H9 (cell line): ENCODE data around the gene RBM42. TPM values are rescaled to one million over a fixed set of nuclear protein-coding genes. Genes with fewer than 3 reads are reported as not detected.

ENCODE experiments used
- DNase-seq: peaks from one replicate; pipeline ENCODE4 v3.0.0-alpha.2; 2017
- H2AFZ ChIP-seq: one replicate; pipeline ENCODE4 v1.6.1; 2013; ENCODE audit warnings: mild to moderate bottlenecking, low read length, control low read depth, moderate library complexity
- H2AK5ac ChIP-seq: 2 replicates; pipeline ENCODE4 v1.6.1; 2013; ENCODE audit warnings: low read length, control low read depth, mixed read lengths; ENCODE audit not compliant: insufficient read length
- H2BK120ac ChIP-seq: one replicate; pipeline ENCODE4 v1.6.1; 2013; ENCODE audit warnings: low read depth, mild to moderate bottlenecking, low read length, control low read depth, inconsistent platforms; ENCODE audit not compliant: poor library complexity, severe bottlenecking
- H2BK12ac ChIP-seq: 2 replicates; pipeline ENCODE4 v1.6.1; 2013; ENCODE audit warnings: low read length, control low read depth, mixed read lengths, low read depth; ENCODE audit not compliant: insufficient read length
- H2BK15ac ChIP-seq: 2 replicates; pipeline ENCODE4 v1.6.1; 2013; ENCODE audit warnings: low read depth, low read length, control low read depth
- H2BK20ac ChIP-seq: one replicate; pipeline ENCODE4 v1.6.1; 2013; ENCODE audit warnings: low read depth, mild to moderate bottlenecking, low read length, control low read depth, inconsistent platforms; ENCODE audit not compliant: poor library complexity, severe bottlenecking
- H2BK5ac ChIP-seq: 2 replicates; pipeline ENCODE4 v1.6.1; 2013; ENCODE audit warnings: low read length, control low read depth, mixed read lengths; ENCODE audit not compliant: insufficient read length
- H3K14ac ChIP-seq: 2 replicates; pipeline ENCODE4 v1.6.1; 2013; ENCODE audit warnings: low read length, control low read depth; ENCODE audit not compliant: insufficient read depth
- H3K18ac ChIP-seq: 2 replicates; pipeline ENCODE4 v1.6.1; 2013; ENCODE audit warnings: low read depth, mild to moderate bottlenecking, mixed read lengths, low read length, control low read depth; ENCODE audit not compliant: insufficient read length
- H3K23ac ChIP-seq: 2 replicates; pipeline ENCODE4 v1.6.1; 2013; ENCODE audit warnings: low read length, control low read depth, mixed read lengths, low read depth; ENCODE audit not compliant: insufficient read length
- H3K23me2 ChIP-seq: 2 replicates; pipeline ENCODE4 v1.6.1; 2013; ENCODE audit warnings: low read depth, mild to moderate bottlenecking, mixed read lengths, low read length, control low read depth; ENCODE audit not compliant: insufficient read length, poor library complexity, severe bottlenecking
- H3K27ac ChIP-seq: 2 replicates; pipeline ENCODE4 v1.5.1; 2013; ENCODE audit warnings: low read length, control low read depth, mixed read lengths, low read depth; ENCODE audit not compliant: insufficient read length
- H3K27me3 ChIP-seq: 2 replicates; pipeline ENCODE4 v1.6.1; 2013; ENCODE audit warnings: low read length, control low read depth, inconsistent platforms; ENCODE audit not compliant: insufficient read depth
- H3K4ac ChIP-seq: 2 replicates; pipeline ENCODE4 v1.6.1; 2013; ENCODE audit warnings: low read depth, mild to moderate bottlenecking, control low read depth, inconsistent platforms, low read length, moderate library complexity
- H3K4me1 ChIP-seq: 2 replicates; pipeline ENCODE4 v1.6.1; 2013; ENCODE audit warnings: low read length, control low read depth, inconsistent platforms; ENCODE audit not compliant: insufficient read depth
- H3K4me2 ChIP-seq: 2 replicates; pipeline ENCODE4 v1.6.1; 2013; ENCODE audit warnings: low read length, control low read depth, mixed read lengths; ENCODE audit not compliant: insufficient read length, insufficient read depth
- H3K56ac ChIP-seq: 2 replicates; pipeline ENCODE4 v1.6.1; 2013; ENCODE audit warnings: low read depth, mild to moderate bottlenecking, mixed read lengths, low read length, control low read depth; ENCODE audit not compliant: insufficient read length
- H3K79me1 ChIP-seq: 2 replicates; pipeline ENCODE4 v1.6.1; 2013; ENCODE audit warnings: low read depth, mild to moderate bottlenecking, moderate library complexity, low read length, control low read depth, inconsistent platforms; ENCODE audit not compliant: insufficient read depth, poor library complexity, severe bottlenecking
- H3K79me2 ChIP-seq: 2 replicates; pipeline ENCODE4 v1.6.1; 2013; ENCODE audit warnings: low read length, control low read depth, inconsistent platforms; ENCODE audit not compliant: insufficient read depth
- H3K9ac ChIP-seq: 2 replicates; pipeline ENCODE4 v1.6.1; 2013; ENCODE audit warnings: low read length, control low read depth, mixed read lengths; ENCODE audit not compliant: insufficient read length; ENCODE audit errors: extremely low read depth
- H3K9me3 ChIP-seq: one replicate; pipeline ENCODE4 v1.6.1; 2013; ENCODE audit warnings: low read depth, low read length, inconsistent platforms; ENCODE audit not compliant: control insufficient read depth
- H3T11ph ChIP-seq: one replicate; pipeline ENCODE4 v1.6.1; 2013; ENCODE audit warnings: mild to moderate bottlenecking, low read length, control low read depth, inconsistent platforms
- H4K20me1 ChIP-seq: one replicate; pipeline ENCODE4 v1.6.1; 2013; ENCODE audit not compliant: control insufficient read depth, insufficient read length, insufficient read depth
- H4K5ac ChIP-seq: 2 replicates; pipeline ENCODE4 v1.6.1; 2013; ENCODE audit warnings: low read depth, mild to moderate bottlenecking, mixed read lengths, low read length, control low read depth; ENCODE audit not compliant: insufficient read length
- H4K8ac ChIP-seq: replicated peaks from 2 replicates; pipeline ENCODE4 v1.6.1; 2013; ENCODE audit warnings: low read length, control low read depth, mixed read lengths, low read depth; ENCODE audit not compliant: insufficient read length
- H4K91ac ChIP-seq: 2 replicates; pipeline ENCODE4 v1.6.1; 2013; ENCODE audit warnings: low read depth, mild to moderate bottlenecking, moderate library complexity, mixed read lengths, low read length, control low read depth; ENCODE audit not compliant: insufficient read length
- H3K27ac Mint-ChIP-seq, 3 experiments: 2 replicates in 2 of 3; 3 replicates in 1 of 3; pipeline ENCODE4 v1.8.0; 2020 to 2021; ENCODE audit warnings: mixed read lengths in 3 of 3, mild to moderate bottlenecking in 1 of 3, moderate library complexity in 1 of 3
- H3K27me3 Mint-ChIP-seq: 2 replicates; pipeline ENCODE4 v1.8.0; 2021; ENCODE audit warnings: low read depth, mild to moderate bottlenecking, moderate library complexity, mixed read lengths
- H3K36me3 Mint-ChIP-seq, 3 experiments: 2 replicates in 2 of 3; 3 replicates in 1 of 3; pipeline ENCODE4 v1.8.0; 2020 to 2021; ENCODE audit warnings: low read depth in 3 of 3, mixed read lengths in 3 of 3; ENCODE audit not compliant: insufficient read depth in 1 of 3
- H3K4me1 Mint-ChIP-seq, 2 experiments: 2 replicates each; pipeline ENCODE4 v1.8.0; 2020; ENCODE audit warnings: mixed read lengths in 2 of 2
- H3K4me3 Mint-ChIP-seq, 2 experiments: 2 replicates in 1 of 2; 3 replicates in 1 of 2; pipeline ENCODE4 v1.8.0; 2020 to 2021; ENCODE audit warnings: mild to moderate bottlenecking in 2 of 2, mixed read lengths in 2 of 2, moderate library complexity in 1 of 2
- H3K9me3 Mint-ChIP-seq, 2 experiments: 2 replicates in 1 of 2; 3 replicates in 1 of 2; pipeline ENCODE4 v1.8.0; 2020; ENCODE audit warnings: mild to moderate bottlenecking in 2 of 2, mixed read lengths in 2 of 2, moderate library complexity in 1 of 2
- CTCF ChIP-seq: fragments of 200-600 bp; sonication (generic); conservative IDR thresholded peaks from 3 replicates; pipeline ENCODE4 v1.8.0; 2021; ENCODE audit warnings: antibody characterized with exemption, mild to moderate bottlenecking
- WGBS: extraction: QIAGEN DNeasy Blood & Tissue Kit; methylation state at CpG from one replicate; pipeline ENCODE4 v1.1.7; 2013; ENCODE audit warnings: missing lambda C conversion rate, low lambda C conversion rate, mixed read lengths; ENCODE audit not compliant: insufficient read length; ENCODE audit errors: extremely low coverage; 5-methylcytosine and 5-hydroxymethylcytosine counted together
- total RNA-seq: library from RNA; stranded (reverse); gene quantifications from 2 replicates; pipeline ENCODE4 v1.2.1, GENCODE V29; 2021

The RBM42 gene
- total RNA-seq, 1 experiment from 2014 or later = 83.3 TPM

DNA sequence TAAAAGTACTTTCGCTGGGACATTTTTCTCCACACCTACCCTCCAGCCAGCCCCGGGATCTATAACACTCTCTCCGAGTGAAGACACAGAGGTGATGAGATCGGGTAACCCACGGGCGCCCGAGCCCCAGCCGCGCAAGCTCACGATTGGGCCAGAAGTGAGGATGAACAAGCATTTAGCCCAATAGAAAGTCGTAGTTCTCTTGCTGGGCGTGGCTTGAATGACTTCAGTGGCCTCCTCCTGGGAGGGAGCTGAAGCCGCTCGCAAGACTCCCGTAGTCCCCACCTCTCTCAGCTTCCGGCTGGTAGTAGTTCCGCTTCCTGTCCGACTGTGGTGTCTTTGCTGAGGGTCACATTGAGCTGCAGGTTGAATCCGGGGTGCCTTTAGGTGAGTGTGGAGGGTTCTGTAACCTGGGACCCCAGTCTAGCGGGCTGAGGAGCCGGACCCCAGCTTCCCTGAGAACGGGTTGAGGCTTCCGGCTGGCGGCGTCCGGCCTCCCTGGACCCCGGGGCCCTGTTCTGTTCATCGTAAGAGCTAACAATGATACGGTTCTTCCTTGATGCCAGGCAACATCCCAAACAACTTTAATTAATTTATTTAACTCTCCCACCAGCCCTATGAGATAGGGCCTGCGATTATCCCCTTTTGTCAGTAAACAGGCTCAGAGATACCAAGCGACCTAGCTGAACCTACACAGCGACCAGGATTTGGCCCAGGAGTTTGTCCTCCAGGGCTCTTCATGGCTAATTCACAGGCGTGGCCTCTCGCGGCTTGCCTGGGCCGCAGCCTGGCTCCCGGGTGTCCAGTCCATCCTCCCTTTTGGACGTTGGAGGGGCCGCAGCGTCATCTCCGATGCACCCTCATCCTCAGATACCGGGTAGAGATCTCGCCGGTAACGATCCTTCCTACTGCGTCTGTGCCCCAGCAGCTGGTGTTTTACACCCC, 19.5 kb downstream of the RBM42 start, which contains the start of gene COX6B1:
COX6B1 (plus strand) TSS at position 307 of the 945 bp plus-strand sequence. CDS start 2,921 bp downstream, outside the sequence.
- Histone ChIP-seq H3K27ac (no peak within 1 kb of the TSS), H2AFZ (no peak within 1 kb of the TSS)

More for the DNA sequence above, 19.5 kb downstream of the RBM42 start, which contains the start of gene COX6B1:
- no peak for TF ChIP-seq CTCF
- Histone ChIP-seq H3K9ac (peak within 1 kb of the TSS; percentile 56), H3K79me2 (peaks cover 4% of the 10 kb centered on the region; the same call in 1 of the 2 replicates), H4K5ac (no peak within 1 kb of the TSS), H2BK15ac (no peak within 1 kb of the TSS), H3K14ac (no peak within 1 kb of the TSS), H3K23ac (no peak within 1 kb of the TSS), H2BK12ac (no peak within 1 kb of the TSS), H3K18ac (no peak within 1 kb of the TSS), H3K4ac (no peak within 1 kb of the TSS), H3K56ac (no peak within 1 kb of the TSS), H4K91ac (no peak within 1 kb of the TSS), H2AK5ac (no peak within 1 kb of the TSS), H3K4me1 (peaks cover 4% of the 10 kb centered on the region; the same call in 1 of the 2 replicates), H3K9me3 (no peaks in the 10 kb centered on the region), H3K23me2 (peaks cover 18% of the 10 kb centered on the region), H2BK20ac (no peak within 1 kb of the TSS), H3K79me1 (no peaks in the 10 kb centered on the region), H3K27me3 (no peaks in the 10 kb centered on the region; the same call in 1 of the 2 replicates), H2BK5ac (no peak within 1 kb of the TSS), H3K4me2 (peak within 1 kb of the TSS; percentile 71), H4K20me1 (no peaks in the 10 kb centered on the region), H2BK120ac (no peak within 1 kb of the TSS), H3T11ph (no peak within 1 kb of the TSS), H4K8ac (no peak within 1 kb of the TSS)
- Mint-ChIP-seq H3K4me3 (peak within 1 kb of the TSS; percentile 97 to 99), H3K4me1 (peaks cover 16 to 21% of the 10 kb centered on the region in 2 experiments), H3K9me3 (no peaks in the 10 kb centered on the region; a peak in 2 of 5 replicates), H3K27ac (peak within 1 kb of the TSS; percentile 20 to 95 (median 60)), H3K27me3 (peaks cover 20% of the 10 kb centered on the region), H3K36me3 (peaks cover 14 to 20% (median 17%) of the 10 kb centered on the region in 3 experiments)
- DNase-seq = peak; percentile 97
- no CpG with 5 or more reads among the region's 46 CpGs for WGBS
